ENCODE data around the gene ZNF396. TPM values are rescaled to one million over a fixed set of nuclear protein-coding genes. Genes with fewer than 3 reads are reported as not detected.

The ZNF396 gene
- polyA plus RNA-seq, 3 donors, result 1.0 to 1.9 (median 1.1) TPM

- 93% methylated on average over 2 of the region's 2 CpGs for WGBS (ENCODE audit: insufficient coverage)
- Histone ChIP-seq H3K79me2 (ENCODE audit: insufficient read depth, low read length) (no peaks in the 10 kb centered on the region), H3K36me3 (replicated peaks in 1 of 2; ENCODE audit: control insufficient read depth in 1 of 2, insufficient read depth in 2 of 2, low read length in 2 of 2) (no peaks in the 10 kb centered on the region), H4K20me1 (ENCODE audit: insufficient read depth, low read length) (no peaks in the 10 kb centered on the region), H3K27me3 (ENCODE audit: control insufficient read depth in 2 of 2, insufficient read depth in 2 of 2, low read length in 2 of 2) (no peaks in the 10 kb centered on the region), H3K4me1 (ENCODE audit: control insufficient read depth in 1 of 2, insufficient read depth in 2 of 2, low read length in 2 of 2) (no peaks in the 10 kb centered on the region), H3K27ac (ENCODE audit: low read depth in 1 of 2, low read length in 2 of 2) (no peak overlapping the region), H3K9me3 (replicated peaks in 1 of 2; ENCODE audit: control insufficient read depth in 1 of 2, insufficient read depth in 1 of 2, low read length in 2 of 2) (peaks cover 13 to 15% of the 10 kb centered on the region in 2 donors), H2AFZ (ENCODE audit: insufficient read depth, low read depth, low read length, poor library complexity, severe bottlenecking) (no peak overlapping the region), H3K4me2 (replicated peaks; ENCODE audit: extremely low read depth, low read length, poor library complexity, severe bottlenecking) (no peak overlapping the region), H3K4me3 (replicated peaks in 1 of 3; ENCODE audit: low read depth in 2 of 3, low read length in 3 of 3) (no peak overlapping the region), H3K9ac (ENCODE audit: insufficient read depth, low read length, poor library complexity, severe bottlenecking) (no peak overlapping the region)
- H3K4me3 Mint-ChIP-seq, result no peak overlapping the region
- no peak overlapping the region for H3K27ac Mint-ChIP-seq
- peaks cover 0 to 3% of the 10 kb centered on the region in 2 donors for H3K36me3 Mint-ChIP-seq
- peaks cover 6% of the 10 kb centered on the region for H3K4me1 Mint-ChIP-seq
- intact Hi-C loops (cut with micrococcal nuclease), result loop anchor here (5.0 kb wide), 1 partner anchor 120 kb away; no protein-coding TSS in a partner anchor
- H3K27me3 Mint-ChIP-seq (ENCODE audit: low read depth in 3 of 3), result peaks cover 0 to 2% (median 0%) of the 10 kb centered on the region in 3 donors
- no peak for TF ChIP-seq CTCF (IDR thresholded peaks at IDR 0.05)
- peaks cover 11 to 15% (median 14%) of the 10 kb centered on the region in 7 donors for H3K9me3 Mint-ChIP-seq
- no peak for DNase-seq
These were observed 24.9 kb downstream of the ZNF396 start for GRCh38 chr18:35352283-35352682.

GRCh38 chr18:35348001-35348400 lies 29.1 kb downstream of the ZNF396 start:
- Histone ChIP-seq H3K36me3 (replicated peaks in 1 of 2; ENCODE audit: control insufficient read depth in 1 of 2, insufficient read depth in 2 of 2, low read length in 2 of 2) (no peaks in the 10 kb centered on the region), H3K9me3 (replicated peaks in 1 of 2; ENCODE audit: control insufficient read depth in 1 of 2, insufficient read depth in 1 of 2, low read length in 2 of 2) (peaks cover 13 to 15% of the 10 kb centered on the region in 2 donors), H3K27ac (ENCODE audit: low read depth in 1 of 2, low read length in 2 of 2) (no peak overlapping the region), H3K4me1 (ENCODE audit: control insufficient read depth in 1 of 2, insufficient read depth in 2 of 2, low read length in 2 of 2) (peaks cover 29 to 30% of the 10 kb centered on the region in 2 donors), H3K4me3 (replicated peaks in 1 of 3; ENCODE audit: low read depth in 2 of 3, low read length in 3 of 3) (no peak overlapping the region), H4K20me1 (ENCODE audit: insufficient read depth, low read length) (peaks cover 8% of the 10 kb centered on the region), H3K9ac (ENCODE audit: insufficient read depth, low read length, poor library complexity, severe bottlenecking) (no peak overlapping the region), H3K27me3 (ENCODE audit: control insufficient read depth in 2 of 2, insufficient read depth in 2 of 2, low read length in 2 of 2) (no peaks in the 10 kb centered on the region), H3K79me2 (ENCODE audit: insufficient read depth, low read length) (peaks cover 13% of the 10 kb centered on the region), H2AFZ (ENCODE audit: insufficient read depth, low read depth, low read length, poor library complexity, severe bottlenecking) (no peak overlapping the region), H3K4me2 (replicated peaks; ENCODE audit: extremely low read depth, low read length, poor library complexity, severe bottlenecking) (no peak overlapping the region)
- Mint-ChIP-seq H3K27ac (no peak overlapping the region), H3K36me3 (peaks cover 0 to 3% of the 10 kb centered on the region in 2 donors), H3K4me3 (no peak overlapping the region), H3K27me3 (ENCODE audit: low read depth in 3 of 3) (peaks cover 0 to 2% (median 0%) of the 10 kb centered on the region in 3 donors), H3K9me3 (peaks cover 10 to 15% (median 12%) of the 10 kb centered on the region in 7 donors), H3K4me1 (peaks cover 32% of the 10 kb centered on the region)
- no CpG with 5 or more reads among the region's 3 CpGs for WGBS (ENCODE audit: insufficient coverage)
- intact Hi-C loops (cut with micrococcal nuclease), result loop anchor here in 1 of 2 donors (10.0 kb wide), 1 partner anchor 717 kb away; the partner anchor contains the start of gene RPRD1A
- no peak for TF ChIP-seq CTCF (IDR thresholded peaks at IDR 0.05)
- DNase-seq, result no peak

All from CD14-positive monocyte (primary cell).